GM18858 (cell line): ENCODE results near the gene PEG3.
"Not testable (repeated sequence)": the region's sequence is repeated elsewhere in the genome, so short reads cannot be mapped to it uniquely, and the experiment has no call there.

Source experiments
- ATAC-seq: cut with Tn5 transposase; IDR thresholded peaks from one replicate; pipeline ENCODE4 v1.9.1; 2021; ENCODE audit not compliant: unreplicated experiment

PEG3 gene

DNA sequence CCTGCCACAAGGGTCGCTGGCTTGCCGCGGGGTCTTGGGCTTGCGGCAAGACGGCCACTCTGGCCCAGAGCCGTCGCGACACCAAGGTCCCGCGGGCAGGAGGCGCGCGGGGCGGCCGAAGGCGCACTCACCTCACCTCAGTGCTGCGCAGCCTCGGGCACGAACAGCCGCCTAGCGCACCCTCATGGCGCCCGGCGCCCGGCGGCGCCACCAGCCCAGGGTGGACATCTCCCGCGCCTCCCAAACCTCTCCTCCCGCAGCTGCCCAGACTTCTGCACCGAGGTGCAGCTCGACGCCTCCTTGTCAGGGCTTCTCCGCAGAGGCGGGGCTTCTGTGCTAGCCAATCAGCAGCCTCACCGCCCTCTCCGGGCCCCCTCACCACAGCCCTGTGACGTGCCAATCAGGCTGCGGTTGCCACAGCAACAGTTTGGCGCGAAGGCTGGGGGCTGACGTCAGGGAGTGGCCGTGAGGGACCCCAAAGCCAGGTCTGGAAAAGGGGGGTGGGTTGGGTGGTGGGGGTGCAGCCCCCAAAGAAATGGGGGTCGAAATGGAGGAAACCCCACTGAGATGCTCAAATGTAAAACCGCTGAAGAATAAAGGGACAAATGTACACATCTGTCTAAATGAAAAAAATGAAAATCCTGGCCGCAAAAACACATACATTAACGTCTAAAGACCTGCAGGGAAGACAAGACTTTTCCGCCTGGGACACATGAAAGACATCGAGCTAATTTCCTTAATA lies at the start of gene PEG3, which contains the start of gene ZIM2:
Gene PEG3 (minus strand): TSS at position 276 of the 742 bp plus-strand sequence. CDS start 16,071 bp downstream, outside the sequence.
Gene ZIM2 (minus strand): TSS at position 276 of the 742 bp plus-strand sequence. CDS start 16,449 bp downstream, outside the sequence.
- ATAC-seq, result no peak

DNA sequence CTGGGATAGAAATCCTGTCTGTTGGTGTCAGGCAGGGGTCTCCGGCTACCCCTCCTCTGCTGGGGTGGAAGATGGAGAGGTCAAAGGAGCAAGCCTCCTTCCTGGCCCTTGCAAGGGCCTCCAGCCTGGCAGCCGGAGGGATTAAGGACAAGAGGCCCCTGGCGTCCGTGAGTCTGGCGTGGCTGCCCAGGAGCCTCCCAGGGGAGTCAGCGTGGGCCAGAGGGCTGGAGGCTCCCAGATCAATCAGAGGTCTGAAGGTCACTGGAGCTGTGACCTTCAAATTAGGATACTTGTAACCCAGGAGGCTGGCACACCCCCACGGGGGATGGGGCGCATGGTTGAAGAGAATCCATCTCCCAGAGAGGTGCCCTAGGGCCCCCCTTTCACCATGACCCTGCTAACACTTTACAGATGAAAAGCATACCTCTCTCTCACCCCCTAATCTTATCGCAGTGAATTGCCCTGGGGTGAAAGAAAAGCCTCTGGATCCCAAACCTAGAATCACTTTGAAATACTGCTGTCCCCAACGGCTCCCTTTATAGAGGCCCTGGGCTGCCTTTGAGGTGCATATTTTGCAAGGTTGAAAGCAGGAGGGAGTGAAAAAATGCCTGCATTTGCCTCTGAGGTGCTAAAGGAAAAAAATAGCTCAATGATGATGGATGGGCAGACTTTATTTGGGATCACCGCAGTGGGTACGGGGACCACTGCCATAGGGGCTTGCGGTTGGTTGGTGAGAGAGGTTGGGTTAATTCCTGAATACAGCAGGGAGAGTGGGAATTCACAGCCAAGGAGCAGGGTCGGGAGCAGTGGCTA lies 44.9 kb upstream of the PEG3 start:
- no peak for ATAC-seq

DNA sequence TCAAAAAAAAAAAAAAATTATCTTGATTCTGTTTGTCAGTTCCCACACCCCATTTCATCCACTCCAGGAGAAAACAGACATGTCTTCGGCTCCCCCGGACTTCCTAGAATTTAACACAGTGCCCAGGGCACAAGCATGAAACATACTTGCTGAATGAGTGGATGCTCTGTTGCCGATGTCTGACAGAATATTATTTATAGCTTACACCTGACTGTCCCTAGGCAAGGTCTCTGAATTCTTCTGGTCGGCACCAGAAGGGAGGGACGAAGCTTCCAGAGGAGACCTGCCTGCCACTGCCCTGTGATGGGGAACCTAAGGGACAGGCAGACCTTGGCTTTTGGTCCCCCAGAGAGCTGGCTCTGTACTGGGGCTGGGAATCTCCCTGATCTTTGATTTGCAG lies 43.9 kb upstream of the PEG3 start:
- ATAC-seq, result no peak

DNA sequence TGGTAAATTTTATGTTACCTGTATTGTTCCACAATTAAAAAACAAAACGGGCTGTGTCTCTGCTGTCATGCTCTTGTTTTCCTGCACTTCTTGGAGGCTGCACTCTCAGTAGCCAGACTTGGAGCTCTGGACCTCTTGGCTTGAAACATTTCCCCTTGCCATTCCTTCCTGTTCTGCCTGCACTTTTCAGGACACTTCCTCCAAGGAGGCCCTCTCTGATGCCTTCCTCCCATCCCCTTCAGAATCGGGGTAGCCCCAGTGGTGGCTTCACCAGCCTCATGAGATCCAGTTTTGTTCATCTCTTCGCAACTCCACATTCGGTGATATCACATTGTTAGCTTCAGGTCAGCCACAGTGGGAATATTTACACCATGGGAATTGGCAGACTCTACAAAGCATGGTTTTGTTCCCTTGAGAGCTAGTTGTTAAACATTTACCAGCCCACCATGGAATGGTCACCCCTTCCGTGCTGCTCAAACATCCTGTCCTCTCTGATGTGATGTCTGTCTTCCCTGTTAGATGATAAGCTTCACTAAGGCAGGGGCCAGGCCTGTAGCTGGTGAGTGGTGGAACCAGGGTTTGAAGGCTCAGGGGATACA lies 40.2 kb upstream of the PEG3 start:
- ATAC-seq, result no peak

DNA sequence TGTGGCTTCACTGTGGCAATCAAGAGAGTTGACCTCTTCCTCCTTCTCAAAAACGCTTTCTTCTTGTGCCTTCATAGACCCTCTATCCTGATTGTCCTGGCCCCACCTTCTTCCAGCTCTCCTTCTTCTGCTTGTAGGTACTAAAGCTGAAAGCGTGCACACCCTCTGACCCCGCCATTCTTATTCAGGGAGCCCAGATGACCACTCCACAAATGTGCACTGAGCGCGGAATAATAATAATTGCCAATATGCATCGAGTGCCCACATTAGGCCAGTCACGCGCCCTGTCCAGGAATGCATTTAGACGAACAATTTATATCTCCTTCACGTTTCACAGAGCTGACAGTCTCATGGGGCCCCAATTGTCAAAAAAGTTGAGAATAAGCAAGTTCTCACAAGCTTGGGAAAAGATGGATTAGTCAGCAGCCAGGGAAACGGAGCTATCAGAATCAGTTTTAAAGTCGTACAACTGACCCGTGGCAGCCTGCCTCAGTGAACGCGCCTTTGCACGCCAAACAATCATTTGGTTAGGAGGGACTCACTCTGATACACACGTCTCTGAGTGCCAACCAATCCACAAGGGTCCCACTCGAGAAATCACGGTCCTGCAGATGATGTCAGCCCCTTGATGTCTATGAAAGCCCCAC lies 36.7 kb upstream of the PEG3 start:
- ATAC-seq, result no peak

DNA sequence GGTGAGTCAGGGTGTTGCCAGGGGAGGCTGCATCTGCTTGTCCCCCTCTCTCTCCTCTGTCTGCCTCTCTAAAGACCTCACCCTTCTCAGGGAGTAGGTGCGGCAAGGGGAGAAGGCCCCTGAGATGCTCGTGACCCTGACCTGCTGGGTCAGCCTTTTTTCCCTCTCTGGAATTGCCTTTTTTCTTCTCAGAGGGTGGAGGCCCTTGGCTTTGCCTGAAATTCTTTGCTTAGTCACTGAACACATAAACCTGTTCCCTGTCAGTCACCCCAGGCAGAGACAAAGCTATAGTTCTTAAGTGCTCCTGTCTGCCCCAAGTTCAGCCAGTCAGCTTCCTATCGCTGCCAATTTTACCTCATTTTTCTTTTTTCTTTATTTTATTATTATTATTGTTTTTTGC lies 35.2 kb upstream of the PEG3 start:
- no peak for ATAC-seq

DNA sequence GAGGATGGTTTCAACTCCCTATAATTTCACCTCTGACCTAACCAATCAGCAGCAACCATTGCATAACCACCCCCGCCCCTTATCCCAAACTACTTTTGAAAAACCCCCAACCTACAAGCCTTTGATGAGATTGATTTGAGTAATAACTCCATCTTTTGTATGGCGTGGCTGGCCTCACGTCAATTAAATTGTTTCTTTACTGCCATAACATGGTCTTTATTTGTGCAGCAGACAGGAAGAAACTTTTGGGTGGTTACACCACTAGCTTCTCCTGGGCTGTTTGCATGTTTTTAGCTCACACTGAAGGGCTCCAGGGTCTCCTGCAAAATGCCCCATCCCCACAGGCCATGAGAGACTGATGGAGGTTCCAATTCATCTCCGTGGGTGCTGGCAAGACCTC lies 34.0 kb upstream of the PEG3 start:
- ATAC-seq, result no peak

DNA sequence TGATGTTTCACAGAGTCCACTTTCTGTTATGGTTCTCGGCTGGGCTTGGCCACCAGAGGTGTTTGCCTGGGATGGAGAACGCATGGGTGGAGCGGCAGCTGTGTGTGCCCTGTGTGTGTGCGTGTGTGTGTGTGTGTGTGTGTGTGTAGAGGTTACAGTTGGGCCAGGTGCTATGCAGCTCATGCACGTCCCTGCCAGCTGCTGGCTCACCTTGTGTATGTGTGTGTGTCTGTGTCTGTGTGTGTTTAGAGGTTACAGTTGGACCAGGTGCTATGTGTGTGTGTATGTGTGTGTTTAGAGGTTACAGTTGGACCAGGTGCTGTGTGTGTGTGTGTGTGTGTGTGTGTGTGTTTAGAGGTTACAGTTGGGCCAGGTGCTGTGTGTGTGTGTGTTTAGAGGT lies 33.0 kb upstream of the PEG3 start:
- no peak for ATAC-seq

DNA sequence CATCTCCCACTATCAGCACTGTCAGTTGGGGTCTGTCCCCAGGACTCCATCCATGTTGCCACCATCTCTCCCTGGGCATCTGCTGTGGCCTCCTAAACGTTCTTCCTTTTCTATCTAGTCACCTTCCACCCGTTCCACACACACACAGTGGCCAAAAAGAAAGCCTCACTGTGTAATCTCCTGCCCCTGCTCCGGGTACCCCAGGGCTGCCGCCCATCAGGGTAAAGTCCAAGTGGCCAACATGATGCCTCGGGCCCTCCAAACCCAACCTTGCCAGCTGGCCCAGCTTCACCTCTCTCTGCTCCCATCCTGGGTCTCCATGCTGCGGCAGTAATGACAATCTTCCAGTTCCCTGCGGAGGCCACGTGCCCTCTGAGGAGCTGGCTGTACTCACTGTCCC lies 29.4 kb upstream of the PEG3 start:
- ATAC-seq, result no peak

DNA sequence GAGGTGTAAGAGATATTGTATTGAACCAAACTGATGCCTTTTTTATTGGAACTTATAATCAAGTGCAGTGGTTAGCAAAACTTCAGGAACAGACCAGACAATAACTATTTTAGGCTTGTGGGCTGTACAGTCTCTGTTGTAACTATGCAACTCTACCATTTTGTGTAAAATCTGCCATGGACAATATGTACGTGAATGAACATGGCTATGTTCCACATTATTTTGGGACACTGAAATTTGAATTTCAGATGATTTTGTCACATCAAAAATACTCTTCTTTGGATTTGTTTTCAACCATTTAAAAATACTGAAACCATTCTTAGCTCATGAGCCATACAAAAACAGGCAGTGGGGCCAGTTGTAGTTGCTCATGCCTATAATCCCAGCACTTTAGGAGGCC lies 27.9 kb upstream of the PEG3 start:
- ATAC-seq, result no peak

DNA sequence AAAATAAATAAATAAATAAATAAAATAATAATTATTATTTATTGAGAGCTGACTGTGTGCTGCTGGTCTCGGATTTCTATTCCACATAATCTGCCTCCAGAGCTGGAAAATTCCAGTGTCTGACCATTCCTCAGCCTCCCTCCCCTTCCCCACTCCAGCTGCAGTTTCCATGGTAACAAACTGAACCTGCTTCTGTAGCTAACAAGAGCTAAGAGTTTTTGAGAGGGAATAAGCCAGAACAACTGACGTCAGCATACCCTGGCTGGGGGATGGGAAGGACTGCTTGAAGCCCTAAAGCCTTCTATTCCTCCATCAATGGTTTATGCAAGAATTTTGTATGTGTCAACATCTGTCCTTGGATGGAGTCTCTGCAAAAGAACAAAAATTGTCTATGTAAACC lies 26.0 kb upstream of the PEG3 start:
- no peak for ATAC-seq

DNA sequence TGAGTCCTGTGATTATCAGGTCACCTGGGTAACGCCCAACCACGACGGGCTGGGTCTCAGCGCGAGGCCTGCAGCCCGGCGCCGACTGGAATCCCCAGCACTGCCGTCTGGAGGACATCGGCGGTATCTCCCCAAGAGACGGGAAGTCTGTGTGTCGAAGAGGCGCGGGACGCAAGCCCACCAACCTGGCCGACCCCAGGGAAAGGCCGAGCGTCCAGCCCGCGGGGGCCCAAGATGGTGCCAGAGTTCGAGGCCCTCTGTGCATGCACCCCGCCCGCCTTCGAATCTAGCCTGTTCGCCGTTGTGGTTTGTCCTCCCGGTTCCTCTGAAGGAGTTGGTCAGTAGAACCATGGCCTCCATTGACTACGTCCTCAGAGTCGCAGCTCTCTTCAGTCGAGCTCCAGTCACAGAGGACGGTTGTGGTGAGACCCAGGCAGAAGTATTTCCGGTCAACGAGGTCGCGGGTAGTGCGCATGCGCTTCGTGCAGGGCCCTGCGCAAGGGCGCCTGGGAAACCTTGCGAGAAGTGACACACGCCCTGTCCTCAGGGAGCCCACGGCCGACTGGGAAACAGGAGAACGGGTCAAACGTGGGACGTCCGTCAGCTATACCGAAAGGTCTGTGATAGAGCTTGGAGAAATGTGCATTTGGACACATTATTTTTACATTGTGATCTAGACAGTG lies 24.1 kb upstream of the PEG3 start:
- no peak for ATAC-seq

DNA sequence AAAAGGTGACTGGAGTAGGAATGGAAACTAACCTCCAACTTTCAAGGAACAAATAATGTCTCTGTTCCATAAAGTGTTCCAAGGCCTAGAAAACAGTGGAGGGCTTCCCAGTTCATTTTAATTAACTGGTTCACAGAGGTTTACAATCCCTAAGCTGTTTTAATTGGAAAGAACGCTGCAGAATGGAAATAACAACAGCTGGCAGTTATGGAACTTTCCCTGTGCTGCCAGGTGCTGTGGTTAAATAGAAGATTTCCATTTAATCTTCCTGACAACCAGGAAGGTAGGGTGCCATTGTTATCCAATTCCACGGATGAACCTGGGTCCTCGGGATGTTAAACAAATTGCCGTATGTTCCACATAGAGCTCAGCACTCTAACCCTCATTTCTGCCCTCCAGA lies 22.2 kb upstream of the PEG3 start:
- no peak for ATAC-seq

DNA sequence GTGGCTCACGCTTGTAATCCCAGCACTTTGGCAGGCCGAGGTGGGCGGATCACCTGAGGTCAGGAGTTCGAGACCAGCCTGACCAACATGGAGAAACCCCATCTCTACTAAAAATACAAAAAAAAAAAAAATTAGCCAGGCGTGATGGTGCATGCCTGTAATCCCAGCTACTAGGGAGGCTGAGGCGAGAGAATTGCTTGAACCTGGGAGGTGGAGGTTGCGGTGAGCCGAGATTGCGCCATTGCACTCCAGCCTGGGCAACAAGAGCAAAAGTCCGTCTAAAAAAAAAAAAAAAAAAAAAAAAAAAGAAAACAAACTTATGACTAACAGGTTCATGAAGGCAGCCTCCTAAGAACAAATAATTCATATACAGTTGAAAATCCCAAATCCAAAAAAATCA lies 19.9 kb upstream of the PEG3 start:
- not testable (repeated sequence) for ATAC-seq

DNA sequence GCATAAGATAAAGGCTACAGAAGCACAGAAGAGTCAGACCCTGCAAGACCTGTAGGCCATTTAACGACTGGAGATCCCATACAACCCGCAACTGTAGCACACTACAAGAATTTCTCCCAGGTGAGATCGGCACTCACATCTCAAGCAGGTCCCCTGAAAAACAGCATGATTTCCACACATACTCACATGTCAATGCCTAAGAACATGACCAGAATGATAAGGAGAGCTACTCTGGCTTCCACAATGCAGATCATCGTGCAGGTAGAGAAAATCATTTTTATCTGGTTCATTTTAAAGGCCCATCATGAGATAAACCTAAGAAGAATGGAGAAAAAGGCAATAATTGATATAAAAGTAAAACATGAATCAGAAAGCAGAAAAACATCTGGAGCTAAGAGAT lies 17.5 kb upstream of the PEG3 start:
- no peak for ATAC-seq

DNA sequence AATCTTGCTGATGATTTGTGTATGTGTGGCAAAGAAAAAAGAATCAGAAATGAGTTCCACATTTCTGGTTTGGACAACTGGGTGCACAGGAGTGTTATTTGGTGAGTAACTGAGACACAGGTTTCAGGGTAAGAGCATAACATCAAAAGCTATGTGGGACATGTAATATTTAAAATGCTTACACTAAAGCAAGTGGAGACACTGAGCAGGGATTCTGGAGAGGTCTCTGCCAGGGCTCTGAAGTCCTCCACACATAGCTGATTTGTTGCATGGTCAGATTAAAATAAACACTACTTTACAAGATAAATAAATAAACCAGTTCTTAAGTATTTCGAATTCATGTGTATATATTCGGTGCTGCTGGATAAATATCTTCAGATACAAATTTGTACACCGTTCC lies 16.3 kb upstream of the PEG3 start:
- no peak for ATAC-seq

DNA sequence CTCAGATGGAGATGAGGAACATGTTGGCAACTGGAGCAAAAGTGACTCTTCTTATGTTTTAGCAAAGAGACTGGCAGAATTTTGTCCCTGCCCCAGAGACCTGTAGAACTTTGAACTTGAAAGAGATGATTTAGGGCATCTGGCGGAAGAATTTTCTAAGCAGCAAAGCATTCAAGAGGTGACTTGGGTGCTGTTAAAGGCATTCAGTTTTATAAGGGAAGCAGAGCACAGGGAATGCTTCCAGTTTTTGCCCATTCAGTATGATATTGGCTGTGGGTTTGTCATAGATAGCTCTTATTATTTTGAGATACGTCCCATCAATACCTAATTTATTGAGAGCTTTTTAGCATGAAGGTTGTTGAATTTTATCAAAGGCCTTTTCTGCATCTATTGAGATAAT lies 11.8 kb upstream of the PEG3 start:
- not testable (repeated sequence) for ATAC-seq

DNA sequence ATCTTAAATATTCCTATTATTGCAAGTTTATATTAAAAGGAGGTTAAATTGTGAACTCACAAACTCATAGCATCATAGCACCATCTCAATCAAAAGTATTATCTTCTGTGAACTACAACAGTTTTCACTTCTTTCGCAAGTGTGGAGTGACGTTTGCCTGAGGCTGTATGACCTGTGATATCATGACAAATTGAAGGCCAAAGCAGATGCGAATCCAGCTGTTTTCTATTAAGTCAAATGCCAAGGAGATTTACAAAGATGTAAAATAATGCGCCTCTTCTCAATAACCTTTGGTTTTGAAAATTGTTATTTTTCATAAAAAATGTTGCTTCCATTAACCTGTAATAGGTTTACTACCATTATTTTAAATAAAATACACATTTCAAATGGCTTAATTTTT lies 7.6 kb upstream of the PEG3 start:
- no peak for ATAC-seq

DNA sequence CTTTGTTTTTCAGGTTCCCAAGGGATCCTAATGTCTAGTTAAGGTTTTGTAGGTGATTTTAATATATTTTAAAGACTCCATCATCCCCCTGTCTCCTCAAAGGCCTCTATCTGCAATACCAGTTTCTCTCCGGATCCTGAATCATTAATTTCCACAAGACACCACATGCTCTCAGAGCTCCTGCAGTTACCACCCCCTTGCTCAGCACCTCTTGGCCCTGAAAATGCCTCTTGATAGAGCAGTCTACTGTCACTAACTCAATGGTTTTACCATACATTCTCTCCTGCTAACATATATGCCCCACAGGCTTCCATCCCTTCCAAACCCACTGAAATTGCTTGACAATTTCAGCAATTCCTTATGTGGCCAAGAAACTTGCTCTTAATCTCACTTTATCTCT lies 1.9 kb upstream of the PEG3 start:
- no peak for ATAC-seq

DNA sequence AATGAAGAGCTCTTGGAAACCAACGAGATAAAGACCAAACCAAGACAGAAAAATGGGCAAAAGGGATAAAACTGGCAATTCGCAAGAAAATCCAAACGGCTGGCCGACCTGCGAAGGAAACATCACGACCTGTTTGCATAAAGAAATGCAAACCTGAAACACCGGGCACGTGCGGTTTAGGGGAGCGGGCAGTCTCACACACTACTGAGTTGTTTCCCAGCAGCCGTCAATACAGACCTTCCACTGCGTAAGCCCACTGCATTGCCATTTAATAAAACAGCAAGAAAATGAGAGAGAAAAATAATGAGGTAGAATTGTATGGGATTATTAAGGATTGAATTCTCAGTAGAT lies 642 bp upstream of the PEG3 start:
- no peak for ATAC-seq
